Activated naive CD4-positive, alpha-beta T cell treated with anti-CD3 and anti-CD28 coated beads for 36 hours (primary cell): ENCODE measurements around the gene TAF1. TPM values are rescaled to one million over a fixed set of nuclear protein-coding genes. Genes with fewer than 3 reads are reported as not detected.
"Not testable (repeated sequence)": the region's sequence is repeated elsewhere in the genome, so short reads cannot be mapped to it uniquely, and the experiment has no call there.

ENCODE experiments used
- CTCF ChIA-PET: fragments of 350-600 bp; sonication (Branson Sonifier 250); formaldehyde crosslinking; loops from one replicate; lab custom pipeline; 2021; ENCODE audit warnings: antibody characterized with exemption; lab: Charles Lee
- DNase-seq: peaks from one replicate; pipeline ENCODE4 v3.0.0-alpha.2; 2020
- H3K27ac Mint-ChIP-seq: one replicate; pipeline ENCODE4 v1.8.0; 2021; ENCODE audit warnings: mild to moderate bottlenecking, mixed read lengths
- H3K27me3 Mint-ChIP-seq: one replicate; pipeline ENCODE4 v1.8.0; 2021; ENCODE audit warnings: low read depth, mixed read lengths
- H3K36me3 Mint-ChIP-seq: one replicate; pipeline ENCODE4 v1.8.0; 2021; ENCODE audit warnings: low read depth, mixed read lengths
- H3K4me1 Mint-ChIP-seq: one replicate; pipeline ENCODE4 v1.8.0; 2021; ENCODE audit warnings: low read depth, mixed read lengths
- H3K4me3 Mint-ChIP-seq: one replicate; pipeline ENCODE4 v1.8.0; 2021; ENCODE audit warnings: mild to moderate bottlenecking, moderate library complexity, mixed read lengths
- H3K9me3 Mint-ChIP-seq: one replicate; pipeline ENCODE4 v1.8.0; 2021; ENCODE audit warnings: mixed read lengths
- intact Hi-C: fragments of 100-400 bp; cut with micrococcal nuclease; formaldehyde crosslinking; loops from one replicate; pipeline ENCODE4 v1.15.1; 2023
- total RNA-seq, 2 experiments: library from RNA; stranded (reverse); gene quantifications; one replicate each; pipeline ENCODE4 v1.2.3, GENCODE V29; 2021

The TAF1 gene
- total RNA-seq, 2 experiments from 2014 or later, result 24.0 to 27.2 TPM

DNA sequence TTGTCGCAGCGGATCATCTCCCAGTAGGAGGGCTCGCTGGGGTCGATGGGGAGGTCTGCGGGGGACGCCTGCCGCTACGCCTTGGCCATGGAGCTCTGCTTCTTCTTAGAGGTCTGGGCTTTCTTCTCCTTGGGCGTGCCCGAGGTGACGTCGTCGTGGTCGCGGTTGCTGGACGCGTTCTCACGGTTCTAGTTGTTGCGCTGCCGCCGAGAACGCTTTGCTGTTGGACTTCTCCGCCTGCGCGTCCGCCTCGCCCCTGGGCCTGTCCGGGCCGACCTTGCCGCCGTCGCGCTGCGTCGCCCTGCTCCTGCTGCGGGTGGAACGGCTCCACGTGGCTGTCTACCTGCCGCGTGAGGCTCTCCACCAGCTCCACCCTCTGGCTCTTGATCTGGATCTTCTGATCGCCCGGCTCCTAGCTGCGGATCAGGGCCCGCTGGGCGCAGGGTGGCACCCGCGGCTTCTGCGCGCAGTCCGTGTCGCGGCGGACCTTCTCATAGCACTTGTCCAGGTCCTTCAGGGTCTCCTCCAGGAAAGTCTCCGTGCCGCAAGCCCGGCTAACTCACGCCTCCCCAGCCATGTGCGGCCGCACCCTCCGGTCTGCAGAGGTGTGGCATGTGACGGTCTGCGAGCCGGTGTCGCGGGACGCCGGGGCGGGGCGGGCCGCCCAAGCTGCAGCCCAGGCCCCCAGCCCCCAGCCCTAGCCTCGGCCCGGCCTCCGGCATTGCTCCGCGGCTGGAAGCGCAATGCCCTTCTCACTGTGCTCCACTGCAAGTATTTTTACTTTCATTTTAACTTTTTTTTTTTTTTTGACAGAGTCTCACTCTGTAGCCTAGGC, 126.3 kb downstream of the TAF1 start:
- Mint-ChIP-seq H3K27ac (no peak overlapping the region), H3K27me3 (no peaks in the 10 kb centered on the region), H3K4me1 (peaks cover 18% of the 10 kb centered on the region), H3K4me3 (peak overlapping the region; percentile 75), H3K36me3 (peaks cover 2% of the 10 kb centered on the region), H3K9me3 (no peaks in the 10 kb centered on the region)
- CTCF ChIA-PET, result interaction anchor here (0.7 to 1.0 kb wide), 2 partner anchors 8 to 452 kb away, joined by 3 read pairs; no protein-coding TSS in a partner anchor
- DNase-seq, result peak; percentile 41
- intact Hi-C loops, result loop anchor here (2.0 kb wide), 1 partner anchor 38 kb away; no protein-coding TSS in a partner anchor

DNA sequence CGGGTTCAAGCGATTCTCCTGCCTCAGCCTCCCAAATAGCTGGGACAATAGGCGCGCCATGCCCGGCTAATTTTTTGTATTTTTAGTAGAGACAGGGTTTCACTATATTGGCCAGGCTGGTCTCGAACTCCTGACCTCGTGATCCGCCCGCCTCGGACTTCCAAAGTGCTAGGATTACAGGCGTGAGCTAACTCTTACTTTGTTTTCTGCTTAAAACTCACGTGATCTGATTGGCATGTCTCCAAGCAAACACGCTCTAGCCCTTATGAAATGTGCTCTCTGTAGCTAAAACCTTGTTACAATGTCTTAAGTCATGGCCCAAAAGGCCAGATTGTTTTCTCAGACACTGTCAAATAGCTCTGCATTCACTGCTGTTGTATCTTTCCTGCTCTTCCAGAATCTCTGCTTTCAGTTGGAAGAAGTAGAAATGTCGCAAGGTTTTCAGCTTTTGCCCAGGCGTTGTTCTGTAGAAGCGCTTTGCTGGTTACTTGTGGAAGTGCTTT, 127.0 kb downstream of the TAF1 start:
- Mint-ChIP-seq H3K27ac (no peak overlapping the region), H3K4me1 (peaks cover 18% of the 10 kb centered on the region), H3K36me3 (peaks cover 2% of the 10 kb centered on the region), H3K4me3 (peak overlapping the region; percentile 75), H3K27me3 (no peaks in the 10 kb centered on the region), H3K9me3 (no peaks in the 10 kb centered on the region)
- intact Hi-C loops, result loop anchor here (2.0 kb wide), 1 partner anchor 38 kb away; no protein-coding TSS in a partner anchor
- no peak for DNase-seq
- CTCF ChIA-PET, result interaction anchor here (0.7 to 1.0 kb wide), 2 partner anchors 8 to 452 kb away, joined by 3 read pairs; no protein-coding TSS in a partner anchor

DNA sequence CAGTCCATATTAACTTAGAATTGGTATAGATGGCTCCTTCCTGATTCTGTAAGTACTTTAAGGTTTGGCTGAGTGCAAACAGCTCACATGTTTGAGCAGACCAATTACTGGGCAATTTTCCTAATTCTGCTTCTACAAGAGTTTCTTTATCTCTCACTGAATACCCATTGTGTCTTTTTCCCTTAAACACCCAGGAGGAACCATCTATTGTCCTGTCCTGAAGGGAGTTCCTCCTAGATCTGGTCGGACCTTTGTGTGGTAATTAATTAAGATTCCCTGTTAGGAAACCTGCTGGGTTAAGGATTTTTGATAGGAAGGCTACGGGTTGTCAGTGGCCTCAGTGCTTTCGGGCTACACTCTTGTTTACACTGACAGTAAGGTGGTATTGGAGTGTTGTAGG, 129.8 kb downstream of the TAF1 start:
- H3K27me3 Mint-ChIP-seq, H3K4me3 Mint-ChIP-seq, H3K36me3 Mint-ChIP-seq, DNase-seq, H3K9me3 Mint-ChIP-seq, H3K27ac Mint-ChIP-seq, intact Hi-C loops, CTCF ChIA-PET: not testable (repeated sequence)
- H3K4me1 Mint-ChIP-seq, result peaks cover 18% of the 10 kb centered on the region

DNA sequence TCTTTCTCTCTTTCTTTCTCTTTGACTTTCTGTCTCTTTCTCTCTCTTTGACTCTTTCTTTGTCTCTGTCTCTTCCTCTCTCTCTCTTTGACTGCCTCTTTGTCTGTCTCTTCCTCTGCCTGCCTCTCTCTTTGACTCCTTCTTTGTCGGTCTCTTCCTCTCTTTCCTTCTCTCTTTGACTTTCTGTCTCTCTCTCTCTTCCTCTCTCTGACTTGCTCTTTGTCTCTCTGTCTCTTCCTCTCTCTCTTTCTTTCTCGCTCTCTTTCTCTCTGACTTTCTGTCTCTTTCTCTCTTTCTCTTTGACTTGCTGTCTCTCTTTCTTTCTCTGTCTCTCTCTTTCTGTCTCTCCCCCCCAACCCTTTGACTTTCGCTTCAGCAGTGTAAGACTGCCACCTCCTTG, 130.3 kb downstream of the TAF1 start:
- no peaks in the 10 kb centered on the region for H3K27me3 Mint-ChIP-seq
- H3K4me3 Mint-ChIP-seq, result no peak overlapping the region
- CTCF ChIA-PET, result no interaction called here
- peaks cover 13% of the 10 kb centered on the region for H3K4me1 Mint-ChIP-seq
- H3K36me3 Mint-ChIP-seq, result no peaks in the 10 kb centered on the region
- intact Hi-C loops, result no loop called here
- DNase-seq, result no peak
- H3K9me3 Mint-ChIP-seq, result no peaks in the 10 kb centered on the region
- H3K27ac Mint-ChIP-seq, result no peak overlapping the region

DNA sequence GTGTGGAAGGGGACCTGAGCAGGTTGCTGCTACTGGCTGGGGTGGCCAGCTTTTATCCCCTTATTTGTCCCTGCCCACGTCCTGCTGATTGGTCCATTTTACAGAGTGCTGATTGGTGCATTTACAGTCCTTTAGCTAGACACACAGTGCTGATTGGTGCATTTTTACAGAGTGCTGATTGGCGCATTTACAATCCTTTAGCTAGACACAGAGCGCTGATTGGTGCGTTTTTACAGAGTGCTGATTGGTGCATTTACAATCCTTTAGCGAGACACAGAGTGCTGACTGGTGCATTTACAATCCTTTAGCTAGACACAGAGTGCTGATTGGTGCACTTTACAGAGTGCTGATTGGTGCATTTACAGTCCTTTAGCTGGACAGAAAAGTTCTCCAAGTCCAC, 135.9 kb downstream of the TAF1 start:
- H3K27ac Mint-ChIP-seq, H3K9me3 Mint-ChIP-seq, H3K27me3 Mint-ChIP-seq, intact Hi-C loops, H3K36me3 Mint-ChIP-seq, H3K4me3 Mint-ChIP-seq, DNase-seq, CTCF ChIA-PET, H3K4me1 Mint-ChIP-seq: not testable (repeated sequence)

DNA sequence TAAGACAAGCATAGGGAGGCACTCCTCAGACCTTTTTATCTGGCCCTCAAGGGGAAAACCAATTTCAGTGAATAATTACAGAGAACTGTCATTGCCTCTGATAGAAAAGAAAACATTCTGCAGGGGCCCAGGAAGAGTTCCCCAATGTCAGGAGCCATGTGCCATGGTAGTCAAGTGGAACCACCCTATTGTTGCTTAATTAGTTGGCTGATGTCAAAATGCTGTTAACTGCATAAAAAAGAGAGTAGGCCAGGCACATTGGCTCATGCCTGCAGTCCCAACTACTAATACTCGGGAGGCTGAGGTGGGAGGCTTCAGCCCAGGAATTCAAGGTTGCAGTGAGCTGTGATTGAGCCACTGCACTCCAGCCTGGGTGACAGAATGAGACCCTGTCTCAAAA, 138.2 kb downstream of the TAF1 start:
- H3K27me3 Mint-ChIP-seq, result no peaks in the 10 kb centered on the region
- intact Hi-C loops, result no loop called here
- no peak overlapping the region for H3K27ac Mint-ChIP-seq
- H3K4me1 Mint-ChIP-seq, result no peaks in the 10 kb centered on the region
- no peaks in the 10 kb centered on the region for H3K36me3 Mint-ChIP-seq
- H3K9me3 Mint-ChIP-seq, result no peaks in the 10 kb centered on the region
- no peak overlapping the region for H3K4me3 Mint-ChIP-seq
- CTCF ChIA-PET, result no interaction called here
- DNase-seq, result no peak

DNA sequence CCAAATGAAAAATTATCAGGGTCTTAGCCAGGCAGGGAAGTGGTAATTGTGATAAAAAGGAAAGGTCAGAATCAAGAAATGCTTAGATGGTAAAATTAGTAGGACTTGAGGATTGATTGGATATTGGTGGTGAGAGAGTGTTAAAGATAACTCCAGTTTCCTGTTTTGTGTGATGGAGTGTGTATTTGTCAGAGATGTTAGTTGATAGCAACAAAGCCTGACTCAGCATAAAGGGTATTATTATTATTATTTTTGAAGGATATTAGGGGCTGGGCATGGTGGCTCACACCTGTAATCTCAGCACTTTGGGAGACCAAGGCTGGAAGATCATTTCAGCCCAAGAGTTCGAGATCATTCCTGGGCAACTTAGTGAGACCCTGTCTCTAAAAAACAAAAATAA, 143.1 kb downstream of the TAF1 start:
- intact Hi-C loops, result no loop called here
- no peaks in the 10 kb centered on the region for H3K27me3 Mint-ChIP-seq
- no peak for DNase-seq
- H3K4me3 Mint-ChIP-seq, result no peak overlapping the region
- H3K9me3 Mint-ChIP-seq, result no peaks in the 10 kb centered on the region
- H3K27ac Mint-ChIP-seq, result no peak overlapping the region
- peaks cover 5% of the 10 kb centered on the region for H3K4me1 Mint-ChIP-seq
- CTCF ChIA-PET, result no interaction called here
- no peaks in the 10 kb centered on the region for H3K36me3 Mint-ChIP-seq

DNA sequence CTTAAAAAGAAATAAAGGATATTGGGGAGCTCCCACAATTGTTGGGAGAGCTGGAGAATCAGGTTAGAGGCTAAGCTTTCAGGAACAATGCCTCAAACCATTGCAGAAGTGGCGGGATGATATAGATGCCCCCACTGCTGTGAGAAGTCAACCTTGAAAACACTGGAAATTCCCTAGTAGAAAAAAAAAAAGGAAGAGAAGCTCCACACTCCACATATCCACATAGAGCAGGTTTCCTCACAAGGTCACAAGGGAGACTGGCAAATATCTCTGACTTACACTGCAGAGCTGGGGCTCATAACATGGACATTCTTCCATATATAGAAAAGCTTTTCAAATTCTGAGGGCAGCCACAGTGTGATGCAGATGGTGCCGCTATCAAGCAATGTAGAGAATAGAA, 144.0 kb downstream of the TAF1 start:
- Mint-ChIP-seq H3K9me3 (no peaks in the 10 kb centered on the region), H3K4me3 (no peak overlapping the region), H3K36me3 (no peaks in the 10 kb centered on the region), H3K4me1 (peaks cover 13% of the 10 kb centered on the region), H3K27me3 (no peaks in the 10 kb centered on the region), H3K27ac (no peak overlapping the region)
- intact Hi-C loops, result no loop called here
- no peak for DNase-seq
- CTCF ChIA-PET, result interaction anchor here (0.6 kb wide), 1 partner anchor 287 kb away, joined by 4 read pairs; no protein-coding TSS in a partner anchor

DNA sequence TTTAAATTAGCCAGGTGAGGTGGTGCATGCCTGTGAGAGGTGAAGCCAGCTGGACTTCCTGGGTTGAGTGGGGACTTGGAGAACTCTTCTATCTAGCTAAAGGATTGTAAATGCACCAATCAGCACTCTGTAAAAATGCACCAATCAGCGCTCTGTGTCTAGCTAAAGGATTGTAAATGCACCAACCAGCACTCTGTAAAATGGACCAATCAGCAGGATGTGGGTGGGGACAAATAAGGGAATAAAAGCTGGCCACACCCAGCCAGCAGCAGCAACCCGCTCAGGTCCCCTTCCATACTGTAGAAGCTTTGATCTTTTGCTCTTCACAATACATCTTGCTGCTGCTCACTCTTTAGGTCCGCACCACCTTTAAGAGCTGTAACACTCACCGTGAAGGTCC, 147.6 kb downstream of the TAF1 start:
- not testable (repeated sequence) for H3K27me3 Mint-ChIP-seq, H3K9me3 Mint-ChIP-seq, H3K4me3 Mint-ChIP-seq, H3K36me3 Mint-ChIP-seq, DNase-seq, H3K27ac Mint-ChIP-seq
- H3K4me1 Mint-ChIP-seq, result peaks cover 17% of the 10 kb centered on the region
- CTCF ChIA-PET, result interaction anchor here (0.7 to 1.1 kb wide), 2 partner anchors 25 to 207 kb away, joined by 3 read pairs; no protein-coding TSS in a partner anchor
- intact Hi-C loops, result loop anchor here (1.0 kb wide), 2 partner anchors 19 to 139 kb away; no protein-coding TSS in a partner anchor

DNA sequence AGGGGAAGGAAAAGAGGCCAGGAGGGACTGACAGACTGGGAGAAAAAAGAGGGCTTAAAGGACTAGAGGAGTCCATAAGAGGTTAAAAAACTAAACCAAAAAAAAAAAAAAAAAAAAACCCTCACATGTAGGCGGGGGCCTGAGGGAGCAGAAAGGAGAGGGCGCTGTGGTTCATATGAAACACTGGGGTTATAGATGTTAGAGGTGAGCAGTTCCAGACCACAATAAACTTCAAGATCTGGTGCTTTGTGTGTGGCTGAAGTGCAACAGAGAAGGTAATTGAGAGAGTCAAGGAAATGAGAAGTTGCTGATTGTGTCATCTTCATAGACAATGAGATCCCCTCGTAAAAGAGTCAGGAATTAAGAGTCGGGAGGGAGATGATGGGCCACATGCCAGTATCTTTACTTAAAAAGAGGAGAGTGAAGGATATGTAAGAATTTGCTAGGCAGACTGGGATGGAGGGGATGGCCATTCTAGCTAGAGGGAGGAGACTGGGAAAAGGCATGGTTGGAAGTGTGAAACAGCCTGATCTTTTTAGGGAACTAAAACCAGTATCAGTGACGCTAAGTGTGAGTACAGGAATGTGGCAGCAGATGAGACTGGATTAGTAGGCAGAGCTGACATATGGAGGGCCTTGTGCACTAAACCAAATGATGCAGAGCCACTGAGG, 148.3 kb downstream of the TAF1 start:
- Mint-ChIP-seq H3K4me1 (peaks cover 17% of the 10 kb centered on the region), H3K36me3 (no peaks in the 10 kb centered on the region), H3K27ac (peak overlapping the region; percentile 15), H3K4me3 (no peak overlapping the region), H3K9me3 (no peaks in the 10 kb centered on the region), H3K27me3 (no peaks in the 10 kb centered on the region)
- intact Hi-C loops, result loop anchor here (1.0 kb wide), 2 partner anchors 18 to 138 kb away; no protein-coding TSS in a partner anchor
- peak; percentile 55 for DNase-seq
- CTCF ChIA-PET, result interaction anchor here (0.5 to 0.9 kb wide), 3 partner anchors 16 to 208 kb away, joined by 3 read pairs; no protein-coding TSS in a partner anchor

DNA sequence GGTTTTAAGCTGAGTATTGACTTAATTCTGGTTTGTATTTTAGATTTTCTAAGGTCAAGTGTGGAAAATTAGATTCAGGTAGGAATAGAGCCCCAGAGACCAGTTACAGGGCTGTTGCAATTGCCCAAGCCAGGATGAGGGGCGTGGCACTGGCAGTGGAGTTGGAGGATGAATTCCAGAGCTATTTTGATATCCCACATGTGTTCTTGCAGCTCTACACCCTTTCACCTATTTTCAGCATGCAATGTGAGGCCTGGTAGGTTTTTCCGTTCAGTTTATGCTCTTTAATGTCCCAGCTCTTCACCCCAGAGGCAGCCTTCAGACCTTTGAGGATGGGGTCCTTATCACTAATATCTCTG, 148.9 kb downstream of the TAF1 start:
- Mint-ChIP-seq H3K36me3 (no peaks in the 10 kb centered on the region), H3K27me3 (no peaks in the 10 kb centered on the region), H3K4me1 (peaks cover 17% of the 10 kb centered on the region), H3K27ac (no peak overlapping the region), H3K4me3 (no peak overlapping the region), H3K9me3 (no peaks in the 10 kb centered on the region)
- CTCF ChIA-PET, result interaction anchor here (0.5 to 0.9 kb wide), 2 partner anchors 16 to 131 kb away, joined by 3 read pairs; no protein-coding TSS in a partner anchor
- DNase-seq, result no peak
- intact Hi-C loops, result no loop called here
